Left ventricle myocardium superior (tissue), 1 donor: ENCODE data around the gene FKBP1A. TPM values are rescaled to one million over a fixed set of nuclear protein-coding genes. Genes with fewer than 3 reads are reported as not detected.

Source experiments
- ATAC-seq: fragments of 200-7000 bp; cut with Tn5 transposase; one replicate; pipeline ENCODE4 v1.9.1; 2020; ENCODE audit warnings: mild to moderate bottlenecking, moderate library complexity
- DNase-seq: peaks from one replicate; pipeline ENCODE4 v3.0.0-alpha.2; 2020
- intact Hi-C: fragments of 100-400 bp; cut with micrococcal nuclease; formaldehyde crosslinking; loops from one replicate; pipeline ENCODE4 v1.11.0; 2022
- long read RNA-seq: library from polyadenylated mRNA; unstranded; transcript quantifications from one replicate; pipeline ENCODE4 v2.0.0, GENCODE V29; 2021
- total RNA-seq: library from RNA; stranded (reverse); fragmentation: NEBNext Ultra II Directional; extraction: Animal tissue kit (Norgen Biotek cat#: 25700); gene quantifications from one replicate; pipeline ENCODE4 v1.2.1, GENCODE V29; 2021
- donor health status: DM: no; HTN: yes; CAD: no; lungs with severe emphysema.

The FKBP1A gene
- total RNA-seq, result 135 TPM
- long read RNA-seq, transcript FKBP1A-204 (5 exons, 1,622 nt), result major isoform, 98 of 123 reads
- long read RNA-seq, transcript FKBP1A-203 (4 exons, 976 nt), result minor isoform, 10 of 123 reads
- long read RNA-seq, partial matches to known transcripts, result 5 of 123 reads
- long read RNA-seq, other reads (novel, unspliced or antisense), result 10 of 123 reads

DNA sequence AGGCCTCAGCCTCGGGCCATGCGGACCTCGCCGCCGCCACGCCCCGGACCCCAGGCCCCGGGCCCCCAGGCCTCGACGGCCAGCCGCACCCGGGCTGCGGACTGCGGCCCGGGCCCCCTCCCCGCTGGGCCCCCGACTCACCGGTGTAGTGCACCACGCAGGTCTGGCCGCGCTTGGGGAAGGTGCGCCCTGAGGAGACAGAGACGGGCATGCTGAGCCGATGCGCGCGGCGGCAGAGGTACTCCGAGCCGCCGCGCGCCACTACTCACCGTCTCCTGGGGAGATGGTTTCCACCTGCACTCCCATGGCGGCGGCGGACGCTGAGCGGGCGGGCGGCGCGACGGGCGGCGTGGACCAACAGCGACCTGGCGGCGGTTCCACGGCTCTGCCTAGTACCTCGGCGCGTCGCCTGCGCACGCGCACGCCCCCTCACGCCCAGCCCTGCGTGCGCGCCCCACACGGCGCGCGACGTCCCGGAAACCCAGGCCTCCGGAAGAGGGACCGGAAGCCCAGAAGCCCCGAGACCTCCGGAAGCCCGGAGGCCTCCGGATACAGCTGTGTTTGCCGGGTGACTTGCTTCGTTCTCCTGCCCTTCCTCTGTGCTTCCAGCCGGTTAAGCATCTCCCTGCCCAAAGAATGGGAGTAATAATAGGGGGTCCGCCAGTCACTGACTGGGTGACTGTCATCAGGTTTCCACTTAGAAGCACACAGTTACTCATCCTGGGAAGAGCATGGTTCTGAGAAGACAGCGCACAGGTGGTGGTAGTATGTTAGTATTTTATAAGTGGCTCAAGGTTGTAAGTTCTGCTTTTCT is at the start of gene FKBP1A:
Gene FKBP1A, minus strand, starts transcription at position 362 of the 814 bp plus-strand sequence. Its CDS starts 56 bp downstream, at position 306.
- intact Hi-C loops, result loop anchor here (5.0 kb wide), 1 partner anchor 66 kb away; the partner anchor contains the start of gene SDCBP2
- peak; percentile 97 for DNase-seq

GRCh38 chr20:1442304-1442703 is 49.5 kb upstream of the FKBP1A start:
- DNase-seq (no peak), ATAC-seq (no peak)
- intact Hi-C loops, result no loop called here

More for the DNA sequence above, at the start of gene FKBP1A:
- ATAC-seq, result peak; percentile 98

DNA sequence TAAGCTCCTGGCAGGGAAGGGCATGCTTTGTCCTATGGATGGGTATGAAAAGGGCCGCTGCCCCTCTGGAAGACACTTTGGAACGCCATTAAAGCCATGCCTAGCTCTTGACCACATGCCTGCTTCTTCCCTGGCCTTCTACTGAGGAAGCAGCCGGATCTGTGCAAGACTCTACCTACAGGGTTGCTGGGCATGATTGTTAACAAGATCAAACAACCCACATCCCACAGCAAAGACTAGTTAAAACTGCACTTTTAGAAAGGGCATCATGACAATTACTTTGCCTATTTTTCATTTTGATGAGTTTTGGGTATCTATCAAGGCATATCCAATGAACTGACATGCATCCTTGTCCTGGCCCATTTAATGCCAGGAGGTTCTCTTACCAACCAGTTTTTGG is 48.3 kb upstream of the FKBP1A start:
- intact Hi-C loops, result no loop called here
- no peak for DNase-seq
- no peak for ATAC-seq

GRCh38 chr20:1440024-1440423 is 47.2 kb upstream of the FKBP1A start:
- no peak for DNase-seq
- intact Hi-C loops, result no loop called here
- no peak for ATAC-seq

DNA sequence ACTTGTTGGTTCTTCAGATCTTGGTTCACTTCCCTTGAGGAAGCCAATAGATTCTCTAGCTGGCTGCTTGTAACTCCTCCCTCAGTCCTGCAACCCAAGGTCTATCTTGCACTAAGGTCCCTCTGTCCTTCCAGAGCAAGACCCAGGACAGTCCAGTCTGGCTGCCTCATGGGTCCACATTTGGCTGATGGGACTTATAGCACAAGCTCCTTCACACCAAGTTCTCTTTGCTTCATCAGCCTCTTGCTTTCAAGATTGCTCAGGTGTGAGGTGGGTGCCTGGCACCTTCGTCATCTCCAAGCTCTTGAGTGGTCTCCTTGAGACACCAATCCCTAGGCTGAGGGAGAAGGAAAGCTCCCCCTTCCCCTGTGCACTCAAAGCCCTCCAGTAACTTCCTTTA is 45.5 kb upstream of the FKBP1A start:
- intact Hi-C loops, result no loop called here
- ATAC-seq (no peak), DNase-seq (no peak)

DNA sequence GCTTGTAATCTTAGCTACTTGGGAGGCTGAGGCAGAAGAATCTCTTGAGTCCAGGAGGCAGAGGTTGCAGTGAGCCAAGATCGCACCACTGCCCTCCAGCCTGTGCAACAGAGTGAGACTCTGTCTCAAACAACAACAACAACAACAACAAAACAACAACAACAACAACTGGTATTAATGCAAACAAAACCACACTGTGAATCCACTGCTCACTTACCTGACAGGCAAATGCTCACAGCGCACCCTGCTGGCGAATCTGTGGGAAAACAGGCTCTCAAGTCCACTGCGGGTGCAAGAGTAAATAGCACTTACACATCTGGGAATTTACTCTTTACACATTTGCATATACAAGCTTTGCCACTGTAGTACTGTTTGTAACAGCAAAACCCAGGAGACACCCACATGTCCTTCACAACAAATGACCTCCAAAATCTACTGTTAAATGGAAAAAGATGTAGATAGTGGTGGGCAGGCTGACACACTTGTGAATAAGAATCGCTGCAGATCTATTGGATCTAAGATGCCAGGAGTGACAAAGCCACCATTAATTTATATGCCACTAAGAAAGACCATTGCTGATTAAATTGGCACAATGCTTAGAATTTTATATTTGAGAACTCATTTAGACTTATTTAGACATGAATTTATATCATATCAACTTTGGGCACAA is 44.5 kb upstream of the FKBP1A start:
- ATAC-seq, result peak; percentile 78
- DNase-seq, result peak; percentile 74
- intact Hi-C loops, result loop anchor here (2.0 kb wide), 1 partner anchor 125 kb away; no protein-coding TSS in a partner anchor

DNA sequence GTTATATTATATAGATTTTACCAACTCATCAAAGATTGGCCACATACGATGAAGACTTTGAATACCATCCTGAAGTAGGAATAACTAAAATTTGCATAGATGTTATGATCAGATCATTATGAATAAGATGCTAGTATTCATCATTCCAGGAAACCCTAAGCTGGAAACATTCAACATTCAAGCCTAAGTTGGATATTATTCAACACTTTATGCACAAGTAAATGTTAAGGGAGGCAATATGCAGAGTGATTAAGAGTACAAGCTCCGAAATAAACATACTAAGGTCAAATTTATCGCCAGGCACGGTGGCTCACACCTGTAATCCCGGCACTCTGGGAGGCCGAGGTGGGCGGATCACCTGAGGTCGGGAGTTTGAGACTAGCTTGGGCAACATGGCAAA is 43.4 kb upstream of the FKBP1A start:
- intact Hi-C loops, result loop anchor here (2.0 kb wide), 1 partner anchor 123 kb away; no protein-coding TSS in a partner anchor

GRCh38 chr20:1435337-1435699 is 42.5 kb upstream of the FKBP1A start:
- intact Hi-C loops, result no loop called here
- ATAC-seq (no peak), DNase-seq (no peak)

More for the DNA sequence above, 43.4 kb upstream of the FKBP1A start:
- DNase-seq (no peak), ATAC-seq (no peak)

DNA sequence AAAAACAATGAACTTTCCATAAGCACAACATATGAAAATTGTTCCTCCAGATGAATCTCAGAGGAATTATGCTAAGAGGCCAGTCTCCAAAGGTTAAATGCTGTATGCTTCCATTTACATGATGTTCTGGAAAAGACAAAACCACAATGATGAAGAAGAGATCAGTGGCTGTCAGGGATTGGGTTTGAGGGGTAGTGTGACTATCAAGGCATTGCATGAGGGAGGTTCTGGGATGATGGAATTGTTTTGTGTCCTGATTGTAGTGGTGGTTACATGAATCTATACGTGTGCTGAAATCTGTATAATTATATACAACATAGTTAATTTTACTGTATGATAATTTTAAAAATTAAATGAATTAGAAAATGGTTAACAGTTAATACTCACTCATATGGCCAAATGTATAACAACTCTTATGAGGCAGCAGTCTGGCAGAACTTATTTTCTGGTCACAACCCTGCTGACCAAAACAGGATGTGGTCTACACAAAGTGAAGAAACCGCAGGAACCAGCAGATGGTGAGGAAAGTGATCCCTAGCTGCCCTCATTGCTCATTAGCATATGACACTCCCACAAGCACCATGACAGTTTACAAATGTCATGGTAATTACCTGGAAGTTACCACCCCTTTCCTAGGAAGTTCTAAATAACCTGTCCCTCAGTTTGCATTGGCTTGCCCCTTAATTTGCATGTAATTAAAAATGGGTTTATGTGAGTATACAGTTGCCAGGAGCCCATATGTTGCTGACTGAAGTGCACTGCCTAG is 41.9 kb upstream of the FKBP1A start:
- ATAC-seq (peak; percentile 56), DNase-seq (no peak)
- intact Hi-C loops, result no loop called here

GRCh38 chr20:1431158-1431557 is 38.3 kb upstream of the FKBP1A start:
- no peak for ATAC-seq
- intact Hi-C loops, result no loop called here

GRCh38 chr20:1430004-1430451 is 37.2 kb upstream of the FKBP1A start:
- DNase-seq (no peak), ATAC-seq (no peak)
- intact Hi-C loops, result no loop called here

More at GRCh38 chr20:1431158-1431557, 38.3 kb upstream of the FKBP1A start:
- no peak for DNase-seq

GRCh38 chr20:1429143-1429728 is 36.4 kb upstream of the FKBP1A start:
- intact Hi-C loops, result no loop called here
- DNase-seq (no peak), ATAC-seq (no peak)

- intact Hi-C loops, result no loop called here
- no peak for ATAC-seq
- DNase-seq, result no peak
Measured at GRCh38 chr20:1427457-1428054, 34.7 kb upstream of the FKBP1A start.

DNA sequence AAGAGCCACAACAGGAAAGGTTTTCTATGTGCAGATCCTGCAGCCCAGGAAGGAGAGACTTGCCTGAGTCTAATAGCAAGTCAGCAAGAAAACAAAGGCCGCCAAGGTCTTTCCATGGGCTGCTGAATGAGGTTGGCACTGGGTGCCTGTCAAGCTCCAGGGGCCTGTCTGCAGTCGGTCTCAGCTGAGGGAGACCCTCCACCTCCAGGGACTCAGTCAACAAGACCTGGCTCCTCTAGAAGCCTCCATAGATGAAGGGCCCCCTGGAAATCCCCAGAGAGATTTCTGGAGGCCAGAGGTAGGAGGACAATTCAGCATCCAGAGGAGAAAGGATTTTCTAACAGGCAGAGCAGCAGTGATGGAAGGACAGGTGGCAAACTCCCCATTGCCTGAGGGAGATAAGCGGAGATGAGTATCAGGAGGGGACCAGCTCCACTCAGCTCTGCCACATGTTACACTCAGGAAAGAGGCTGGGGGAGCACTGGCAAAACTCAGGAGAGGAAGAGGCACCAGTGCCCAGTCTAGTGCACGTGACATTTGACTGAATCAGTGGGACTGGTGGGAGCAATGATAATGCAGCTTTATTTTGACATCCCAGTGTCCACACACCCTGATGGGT is 33.5 kb upstream of the FKBP1A start:
- DNase-seq, result no peak
- intact Hi-C loops, result no loop called here
- no peak for ATAC-seq

DNA sequence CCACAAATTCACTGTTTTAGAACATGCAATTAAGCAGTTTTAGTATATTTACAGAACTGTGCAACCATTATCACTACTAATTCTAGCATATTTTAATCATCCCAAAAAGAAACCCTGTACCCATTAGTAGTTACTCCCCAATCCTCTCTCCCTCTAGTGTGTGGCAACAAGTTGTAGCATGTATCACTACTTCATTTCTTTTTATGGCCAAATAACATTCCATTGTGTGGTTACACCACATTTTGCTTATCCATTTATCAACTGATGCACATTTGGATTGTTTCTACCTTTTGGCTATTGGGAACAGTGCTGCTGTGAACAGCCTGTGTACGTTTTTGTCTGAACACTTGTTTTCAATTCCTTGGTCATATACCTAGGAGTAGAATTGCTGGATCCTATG is 31.5 kb upstream of the FKBP1A start:
- DNase-seq (no peak), ATAC-seq (no peak)
- intact Hi-C loops, result no loop called here

GRCh38 chr20:1423625-1424106 is 30.8 kb upstream of the FKBP1A start:
- ATAC-seq (no peak), DNase-seq (no peak)
- intact Hi-C loops, result no loop called here

GRCh38 chr20:1423206-1423605 is 30.4 kb upstream of the FKBP1A start:
- no peak for ATAC-seq
- intact Hi-C loops, result no loop called here
- DNase-seq, result no peak

GRCh38 chr20:1422753-1423152 is 29.9 kb upstream of the FKBP1A start:
- no peak for DNase-seq
- intact Hi-C loops, result no loop called here
- no peak for ATAC-seq
